NT2/D1 (cell line): ENCODE results near the gene ADGRA1.

Experiments
- SUZ12 ChIP-seq: IDR thresholded peaks from 2 replicates; pipeline ENCODE4 v1.6.1; 2011; ENCODE audit not compliant: insufficient read length, insufficient read depth; ENCODE audit errors: extremely low read depth
- YY1 ChIP-seq: IDR thresholded peaks from 2 replicates; pipeline ENCODE4 v1.6.1; 2011; ENCODE audit not compliant: insufficient read length, insufficient read depth
- ZNF274 ChIP-seq: IDR thresholded peaks from 2 replicates; pipeline ENCODE4 v1.6.1; 2011; ENCODE audit warnings: mild to moderate bottlenecking, low read depth, low read length

- no peak for TF ChIP-seq SUZ12
- no peak for TF ChIP-seq ZNF274
- TF ChIP-seq YY1, result no peak
Observed at GRCh38 chr10:133047526-133048123, 40.1 kb upstream of the ADGRA1 start.
